ENCODE results near the gene ZNF649.

DNA sequence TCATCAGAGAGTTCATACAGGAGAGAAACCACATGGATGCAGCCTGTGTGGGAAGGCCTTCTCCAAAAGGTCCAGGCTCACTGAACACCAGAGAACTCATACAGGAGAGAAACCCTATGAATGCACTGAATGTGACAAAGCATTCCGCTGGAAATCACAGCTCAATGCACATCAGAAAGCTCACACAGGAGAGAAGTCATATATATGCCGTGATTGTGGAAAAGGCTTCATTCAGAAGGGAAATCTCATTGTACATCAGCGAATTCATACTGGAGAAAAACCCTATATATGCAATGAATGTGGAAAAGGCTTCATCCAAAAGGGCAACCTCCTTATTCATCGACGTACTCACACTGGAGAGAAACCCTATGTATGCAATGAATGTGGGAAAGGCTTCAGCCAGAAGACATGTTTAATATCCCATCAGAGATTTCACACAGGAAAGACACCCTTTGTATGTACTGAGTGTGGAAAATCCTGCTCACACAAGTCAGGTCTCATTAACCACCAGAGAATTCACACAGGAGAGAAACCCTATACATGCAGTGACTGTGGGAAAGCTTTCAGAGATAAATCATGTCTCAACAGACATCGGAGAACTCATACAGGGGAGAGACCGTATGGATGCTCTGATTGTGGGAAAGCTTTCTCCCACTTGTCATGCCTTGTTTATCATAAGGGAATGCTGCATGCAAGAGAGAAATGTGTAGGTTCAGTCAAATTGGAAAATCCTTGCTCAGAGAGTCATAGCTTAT, 40.2 kb upstream of the ZNF649 start:
- TF ChIP-seq POLR2A (IDR thresholded peaks at IDR 0.05), result no peak
- TF ChIP-seq, protein P1, sequence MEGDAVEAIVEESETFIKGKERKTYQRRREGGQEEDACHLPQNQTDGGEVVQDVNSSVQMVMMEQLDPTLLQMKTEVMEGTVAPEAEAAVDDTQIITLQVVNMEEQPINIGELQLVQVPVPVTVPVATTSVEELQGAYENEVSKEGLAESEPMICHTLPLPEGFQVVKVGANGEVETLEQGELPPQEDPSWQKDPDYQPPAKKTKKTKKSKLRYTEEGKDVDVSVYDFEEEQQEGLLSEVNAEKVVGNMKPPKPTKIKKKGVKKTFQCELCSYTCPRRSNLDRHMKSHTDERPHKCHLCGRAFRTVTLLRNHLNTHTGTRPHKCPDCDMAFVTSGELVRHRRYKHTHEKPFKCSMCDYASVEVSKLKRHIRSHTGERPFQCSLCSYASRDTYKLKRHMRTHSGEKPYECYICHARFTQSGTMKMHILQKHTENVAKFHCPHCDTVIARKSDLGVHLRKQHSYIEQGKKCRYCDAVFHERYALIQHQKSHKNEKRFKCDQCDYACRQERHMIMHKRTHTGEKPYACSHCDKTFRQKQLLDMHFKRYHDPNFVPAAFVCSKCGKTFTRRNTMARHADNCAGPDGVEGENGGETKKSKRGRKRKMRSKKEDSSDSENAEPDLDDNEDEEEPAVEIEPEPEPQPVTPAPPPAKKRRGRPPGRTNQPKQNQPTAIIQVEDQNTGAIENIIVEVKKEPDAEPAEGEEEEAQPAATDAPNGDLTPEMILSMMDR (IDR thresholded peaks at IDR 0.05), result no peak

Measured in lower leg skin (tissue), 3 donors.